ENCODE data around the gene GALNT3.

DNA sequence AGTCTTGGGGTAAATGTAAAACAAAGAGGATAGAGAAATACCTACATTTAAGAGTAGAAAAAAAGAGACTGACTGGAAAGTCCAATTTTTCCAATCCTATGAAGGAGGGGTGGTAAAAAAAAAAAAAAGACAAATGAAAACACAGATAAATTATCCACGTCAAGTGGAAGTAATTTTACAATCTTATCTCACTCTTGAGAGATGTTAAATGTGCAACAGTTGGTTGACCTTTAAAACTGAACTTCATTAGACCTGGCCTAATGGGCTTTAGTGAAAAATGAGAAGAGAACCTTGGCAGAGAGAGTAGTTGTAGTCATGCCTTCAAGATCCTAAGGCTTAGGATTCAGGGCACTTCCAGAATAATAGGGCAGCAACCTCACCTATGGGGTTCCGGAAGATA is 20.4 kb downstream of the GALNT3 start:
- TF ChIP-seq, protein P1, sequence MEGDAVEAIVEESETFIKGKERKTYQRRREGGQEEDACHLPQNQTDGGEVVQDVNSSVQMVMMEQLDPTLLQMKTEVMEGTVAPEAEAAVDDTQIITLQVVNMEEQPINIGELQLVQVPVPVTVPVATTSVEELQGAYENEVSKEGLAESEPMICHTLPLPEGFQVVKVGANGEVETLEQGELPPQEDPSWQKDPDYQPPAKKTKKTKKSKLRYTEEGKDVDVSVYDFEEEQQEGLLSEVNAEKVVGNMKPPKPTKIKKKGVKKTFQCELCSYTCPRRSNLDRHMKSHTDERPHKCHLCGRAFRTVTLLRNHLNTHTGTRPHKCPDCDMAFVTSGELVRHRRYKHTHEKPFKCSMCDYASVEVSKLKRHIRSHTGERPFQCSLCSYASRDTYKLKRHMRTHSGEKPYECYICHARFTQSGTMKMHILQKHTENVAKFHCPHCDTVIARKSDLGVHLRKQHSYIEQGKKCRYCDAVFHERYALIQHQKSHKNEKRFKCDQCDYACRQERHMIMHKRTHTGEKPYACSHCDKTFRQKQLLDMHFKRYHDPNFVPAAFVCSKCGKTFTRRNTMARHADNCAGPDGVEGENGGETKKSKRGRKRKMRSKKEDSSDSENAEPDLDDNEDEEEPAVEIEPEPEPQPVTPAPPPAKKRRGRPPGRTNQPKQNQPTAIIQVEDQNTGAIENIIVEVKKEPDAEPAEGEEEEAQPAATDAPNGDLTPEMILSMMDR (conservative IDR thresholded peaks at IDR 0.05), result no peak
- no peak for TF ChIP-seq EZH2 (IDR thresholded peaks at IDR 0.05; ENCODE audit: low read depth)
